ENCODE results near the gene ANO1.

DNA sequence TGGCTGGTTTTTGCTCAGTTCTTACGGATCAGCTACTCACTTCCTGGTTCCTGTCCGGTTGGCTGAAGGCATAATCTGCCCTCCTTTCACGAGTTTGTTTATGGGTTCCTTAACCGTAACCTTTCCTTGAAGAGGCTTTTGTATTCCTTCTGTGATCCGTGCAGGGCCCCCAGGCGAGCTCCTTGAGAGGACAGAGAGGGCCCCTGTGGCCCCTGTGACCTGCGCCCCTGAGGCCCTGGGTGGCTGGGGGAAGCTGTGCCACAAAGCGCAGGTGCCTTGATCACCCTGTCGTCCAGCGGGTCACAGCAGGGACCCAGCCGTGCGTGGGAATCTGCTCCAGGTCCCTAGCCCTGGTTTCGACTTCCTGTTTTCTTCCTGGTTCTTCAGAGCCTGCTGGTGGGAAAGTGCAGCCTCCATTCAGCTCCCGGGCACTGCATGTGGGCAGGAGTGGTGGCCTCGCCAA is 97.2 kb downstream of the ANO1 start:
- TF ChIP-seq, protein P1, sequence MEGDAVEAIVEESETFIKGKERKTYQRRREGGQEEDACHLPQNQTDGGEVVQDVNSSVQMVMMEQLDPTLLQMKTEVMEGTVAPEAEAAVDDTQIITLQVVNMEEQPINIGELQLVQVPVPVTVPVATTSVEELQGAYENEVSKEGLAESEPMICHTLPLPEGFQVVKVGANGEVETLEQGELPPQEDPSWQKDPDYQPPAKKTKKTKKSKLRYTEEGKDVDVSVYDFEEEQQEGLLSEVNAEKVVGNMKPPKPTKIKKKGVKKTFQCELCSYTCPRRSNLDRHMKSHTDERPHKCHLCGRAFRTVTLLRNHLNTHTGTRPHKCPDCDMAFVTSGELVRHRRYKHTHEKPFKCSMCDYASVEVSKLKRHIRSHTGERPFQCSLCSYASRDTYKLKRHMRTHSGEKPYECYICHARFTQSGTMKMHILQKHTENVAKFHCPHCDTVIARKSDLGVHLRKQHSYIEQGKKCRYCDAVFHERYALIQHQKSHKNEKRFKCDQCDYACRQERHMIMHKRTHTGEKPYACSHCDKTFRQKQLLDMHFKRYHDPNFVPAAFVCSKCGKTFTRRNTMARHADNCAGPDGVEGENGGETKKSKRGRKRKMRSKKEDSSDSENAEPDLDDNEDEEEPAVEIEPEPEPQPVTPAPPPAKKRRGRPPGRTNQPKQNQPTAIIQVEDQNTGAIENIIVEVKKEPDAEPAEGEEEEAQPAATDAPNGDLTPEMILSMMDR (IDR thresholded peaks at IDR 0.05): no peak
- no peak for TF ChIP-seq ZFX (IDR thresholded peaks at IDR 0.05; ENCODE audit: borderline replicate concordance)
